CD14-positive monocyte (primary cell): Measurements from ENCODE around the gene PDS5B. TPM values are rescaled to one million over a fixed set of nuclear protein-coding genes. Genes with fewer than 3 reads are reported as not detected.
A peak's percentile ranks its signal among the peaks of the same experiment; 100 is the strongest.

Source experiments
- DNase-seq, 3 donors: peaks; one replicate each; pipeline ENCODE4 v3.0.0-alpha.2; 2011 to 2022
- H2AFZ ChIP-seq: 2 replicates; pipeline ENCODE4 v1.6.0; 2012; ENCODE audit warnings: mild to moderate bottlenecking, low read depth, low read length, inconsistent platforms; ENCODE audit not compliant: insufficient read depth, poor library complexity, severe bottlenecking
- H3K27ac ChIP-seq, 2 donors: 1 replicate in 1 of 2; 2 replicates in 1 of 2; pipeline ENCODE4 v1.5.1; 2012 to 2013; ENCODE audit warnings: low read length in 2 of 2, control low read depth in 1 of 2, inconsistent platforms in 1 of 2, low read depth in 1 of 2, mild to moderate bottlenecking in 1 of 2
- H3K27me3 ChIP-seq, 2 donors: one replicate each; pipeline versions ENCODE4 v1.6.0 to v1.6.1; 2011 to 2013; ENCODE audit warnings: low read length in 2 of 2; ENCODE audit not compliant: control insufficient read depth in 2 of 2, insufficient read depth in 2 of 2
- H3K36me3 ChIP-seq, 2 donors: replicated peaks in 1 of 2; 1 replicate in 1 of 2; 2 replicates in 1 of 2; pipeline versions ENCODE4 v1.5.1 to v1.6.1; 2012 to 2013; ENCODE audit warnings: low read length in 2 of 2, control low read depth in 1 of 2, inconsistent platforms in 1 of 2, mild to moderate bottlenecking in 1 of 2; ENCODE audit not compliant: insufficient read depth in 2 of 2, control insufficient read depth in 1 of 2
- H3K4me1 ChIP-seq, 2 donors: 1 replicate in 1 of 2; 2 replicates in 1 of 2; pipeline versions ENCODE4 v1.5.1 to v1.6.1; 2012 to 2013; ENCODE audit warnings: low read length in 2 of 2, control low read depth in 1 of 2, inconsistent platforms in 1 of 2, mild to moderate bottlenecking in 1 of 2, moderate library complexity in 1 of 2; ENCODE audit not compliant: insufficient read depth in 2 of 2, control insufficient read depth in 1 of 2
- H3K4me2 ChIP-seq: replicated peaks from 2 replicates; pipeline ENCODE3; 2012; ENCODE audit warnings: low read length, moderate library complexity, mild to moderate bottlenecking; ENCODE audit not compliant: poor library complexity, severe bottlenecking; ENCODE audit errors: extremely low read depth
- H3K4me3 ChIP-seq, 3 experiments: fragments of 200-600 bp in 1 of 3; sonication (generic) in 1 of 3; replicated peaks in 1 of 3; 1 replicate in 2 of 3; 2 replicates in 1 of 3; pipeline ENCODE4 v1.5.1; 2011 to 2013; ENCODE audit warnings: low read length in 3 of 3, mild to moderate bottlenecking in 3 of 3, control low read depth in 2 of 3, low read depth in 2 of 3, inconsistent platforms in 1 of 3, moderate library complexity in 1 of 3
- H3K79me2 ChIP-seq: 2 replicates; pipeline ENCODE4 v1.6.0; 2012; ENCODE audit warnings: mild to moderate bottlenecking, control low read depth, inconsistent platforms, low read length, moderate library complexity; ENCODE audit not compliant: insufficient read depth
- H3K9ac ChIP-seq: 2 replicates; pipeline ENCODE4 v1.6.0; 2017; ENCODE audit warnings: low read length, mild to moderate bottlenecking; ENCODE audit not compliant: insufficient read depth, poor library complexity, severe bottlenecking
- H3K9me3 ChIP-seq, 2 donors: replicated peaks in 1 of 2; 1 replicate in 1 of 2; 2 replicates in 1 of 2; pipeline versions ENCODE4 v1.5.1 to v1.6.1; 2012 to 2013; ENCODE audit warnings: low read length in 2 of 2, control low read depth in 1 of 2; ENCODE audit not compliant: control insufficient read depth in 1 of 2, insufficient read depth in 1 of 2
- H4K20me1 ChIP-seq: 2 replicates; pipeline ENCODE4 v1.6.0; 2012; ENCODE audit warnings: mild to moderate bottlenecking, low read length, control low read depth, moderate library complexity; ENCODE audit not compliant: insufficient read depth
- H3K27ac Mint-ChIP-seq, 7 donors: one replicate each; pipeline ENCODE4 v1.8.0; 2020; ENCODE audit warnings: mild to moderate bottlenecking in 7 of 7, mixed read lengths in 7 of 7, moderate library complexity in 6 of 7, inconsistent platforms in 2 of 7
- H3K27me3 Mint-ChIP-seq, 3 donors: one replicate each; pipeline ENCODE4 v1.8.0; 2021 to 2022; ENCODE audit warnings: low read depth in 3 of 3, mild to moderate bottlenecking in 3 of 3, mixed read lengths in 3 of 3, moderate library complexity in 3 of 3, inconsistent platforms in 1 of 3
- H3K36me3 Mint-ChIP-seq, 2 donors: one replicate each; pipeline ENCODE4 v1.8.0; 2020; ENCODE audit warnings: mixed read lengths in 2 of 2, inconsistent platforms in 1 of 2, mild to moderate bottlenecking in 1 of 2
- H3K4me1 Mint-ChIP-seq: one replicate; pipeline ENCODE4 v1.8.0; 2020; ENCODE audit warnings: mild to moderate bottlenecking, mixed read lengths
- H3K4me3 Mint-ChIP-seq, 2 donors: one replicate each; pipeline ENCODE4 v1.8.0; 2020; ENCODE audit warnings: mild to moderate bottlenecking in 2 of 2, mixed read lengths in 2 of 2, moderate library complexity in 1 of 2
- H3K9me3 Mint-ChIP-seq, 7 donors: one replicate each; pipeline ENCODE4 v1.8.0; 2020 to 2022; ENCODE audit warnings: mixed read lengths in 7 of 7, mild to moderate bottlenecking in 6 of 7, moderate library complexity in 6 of 7, inconsistent platforms in 2 of 7
- WGBS: methylation state at CpG from one replicate; pipeline ENCODE4 v1.1.5; 2013; ENCODE audit warnings: missing lambda C conversion rate; ENCODE audit not compliant: insufficient coverage; 5-methylcytosine and 5-hydroxymethylcytosine counted together
- intact Hi-C, 2 donors: fragments of 100-400 bp; cut with micrococcal nuclease; formaldehyde crosslinking; loops; one replicate each; pipeline versions ENCODE4 v1.15.0 to v1.15.1; 2023
- polyA plus RNA-seq, 3 donors: library from polyadenylated mRNA; depleted of rRNA in 1 of 3; unstranded in 2 of 3; stranded (reverse) in 1 of 3; fragments of 300-500 nt in 2 of 3; fragments of >200 nt in 1 of 3; fragmentation: Illumina TruSeq in 2 of 3; gene quantifications; 1 replicate in 2 of 3; 2 replicates in 1 of 3; pipeline ENCODE4 v1.2.3, GENCODE V29; 2012 to 2021
- TF ChIP-seq, protein P1 (sequence below): fragments of 200-600 bp; IDR thresholded peaks from one replicate; pipeline ENCODE4 v1.8.0; 2022; ENCODE audit warnings: antibody characterized with exemption, mild to moderate bottlenecking

The PDS5B gene
- polyA plus RNA-seq, 3 donors: 9.0 to 33.0 (median 21.0) TPM

DNA sequence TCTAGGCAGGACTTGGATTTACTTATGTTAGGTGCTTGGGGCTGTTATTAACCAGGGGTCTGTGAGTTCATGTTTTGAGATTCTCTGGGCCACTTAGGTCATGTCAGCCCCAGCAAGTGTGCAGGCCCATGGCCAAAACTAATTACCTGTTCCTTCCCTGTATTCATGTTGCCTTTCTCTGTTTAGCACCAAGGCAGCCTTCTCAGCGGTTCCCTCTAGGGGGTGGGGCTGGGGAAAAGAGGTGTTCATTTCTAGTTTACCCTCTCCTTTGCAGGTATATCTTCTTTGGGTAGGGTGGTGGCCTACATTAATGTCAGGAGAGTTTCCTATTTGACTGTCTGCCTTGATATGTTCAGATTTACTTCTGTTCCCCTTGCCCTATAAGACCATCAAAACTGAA is 61.7 kb downstream of the PDS5B start:
- no peaks in the 10 kb centered on the region for H3K27me3 Mint-ChIP-seq
- intact Hi-C loops: no loop called here
- H3K27ac Mint-ChIP-seq: peak overlapping the region in 2 of 7 donors; percentile 0 to 9
- Histone ChIP-seq H3K27ac (peak overlapping the region in 1 of 2 donors; percentile 61), H3K9ac (no peak overlapping the region), H3K27me3 (no peaks in the 10 kb centered on the region), H2AFZ (no peak overlapping the region), H4K20me1 (peaks cover 58% of the 10 kb centered on the region), H3K36me3 (peaks cover 2 to 14% of the 10 kb centered on the region in 2 donors), H3K9me3 (no peaks in the 10 kb centered on the region), H3K79me2 (peaks cover 99% of the 10 kb centered on the region), H3K4me3 (no peak overlapping the region), H3K4me2 (no peak overlapping the region), H3K4me1 (peaks cover 4 to 5% of the 10 kb centered on the region in 2 donors)
- H3K9me3 Mint-ChIP-seq: no peaks in the 10 kb centered on the region
- H3K4me1 Mint-ChIP-seq: peaks cover 35% of the 10 kb centered on the region
- H3K36me3 Mint-ChIP-seq: peaks cover 9 to 16% of the 10 kb centered on the region in 2 donors
- no peak for DNase-seq
- no peak overlapping the region for H3K4me3 Mint-ChIP-seq
- WGBS: no CpG with 5 or more reads among the region's 1 CpG
- TF ChIP-seq, protein P1, sequence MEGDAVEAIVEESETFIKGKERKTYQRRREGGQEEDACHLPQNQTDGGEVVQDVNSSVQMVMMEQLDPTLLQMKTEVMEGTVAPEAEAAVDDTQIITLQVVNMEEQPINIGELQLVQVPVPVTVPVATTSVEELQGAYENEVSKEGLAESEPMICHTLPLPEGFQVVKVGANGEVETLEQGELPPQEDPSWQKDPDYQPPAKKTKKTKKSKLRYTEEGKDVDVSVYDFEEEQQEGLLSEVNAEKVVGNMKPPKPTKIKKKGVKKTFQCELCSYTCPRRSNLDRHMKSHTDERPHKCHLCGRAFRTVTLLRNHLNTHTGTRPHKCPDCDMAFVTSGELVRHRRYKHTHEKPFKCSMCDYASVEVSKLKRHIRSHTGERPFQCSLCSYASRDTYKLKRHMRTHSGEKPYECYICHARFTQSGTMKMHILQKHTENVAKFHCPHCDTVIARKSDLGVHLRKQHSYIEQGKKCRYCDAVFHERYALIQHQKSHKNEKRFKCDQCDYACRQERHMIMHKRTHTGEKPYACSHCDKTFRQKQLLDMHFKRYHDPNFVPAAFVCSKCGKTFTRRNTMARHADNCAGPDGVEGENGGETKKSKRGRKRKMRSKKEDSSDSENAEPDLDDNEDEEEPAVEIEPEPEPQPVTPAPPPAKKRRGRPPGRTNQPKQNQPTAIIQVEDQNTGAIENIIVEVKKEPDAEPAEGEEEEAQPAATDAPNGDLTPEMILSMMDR: no peak

DNA sequence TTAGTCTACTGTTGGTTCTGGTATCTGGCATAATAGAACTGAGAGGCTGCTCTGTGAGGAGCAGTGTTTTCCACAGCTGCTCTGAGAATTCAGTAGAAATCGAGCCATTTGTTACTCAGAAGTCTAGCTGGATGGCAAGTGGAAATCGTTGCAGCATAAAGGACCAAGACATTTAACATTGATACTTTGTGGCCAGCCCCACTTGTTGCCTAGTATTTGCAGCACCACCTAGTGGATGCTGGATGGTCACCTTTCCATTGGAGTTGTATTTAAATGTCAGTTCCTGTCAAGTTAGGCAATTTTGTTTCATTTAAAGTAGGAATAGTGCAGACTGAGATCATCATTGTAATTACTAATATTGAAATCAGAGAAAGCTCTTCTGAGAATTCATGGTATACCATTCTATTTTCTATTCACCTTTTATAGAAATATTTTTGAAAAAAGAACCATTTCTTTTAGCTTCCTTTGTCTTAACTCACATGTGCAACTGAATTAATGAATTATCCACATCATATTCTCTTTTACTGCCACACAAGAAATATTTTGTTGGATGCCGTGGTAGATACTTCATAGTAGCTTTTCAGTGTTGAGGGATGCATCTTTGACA is 64.6 kb downstream of the PDS5B start:
- Mint-ChIP-seq H3K36me3 (peaks cover 24 to 40% of the 10 kb centered on the region in 2 donors), H3K4me1 (peaks cover 27% of the 10 kb centered on the region), H3K4me3 (no peak overlapping the region), H3K27ac (no peak overlapping the region), H3K9me3 (peaks cover 0 to 5% (median 3%) of the 10 kb centered on the region in 7 donors), H3K27me3 (no peaks in the 10 kb centered on the region)
- H3K27ac ChIP-seq: peak overlapping the region in 1 of 2 donors; percentile 34
- peaks cover 98% of the 10 kb centered on the region for H3K79me2 ChIP-seq
- DNase-seq: peak; percentile 47 to 63 (median 63)
- WGBS: 6% methylated on average over 2 of the region's 3 CpGs
- TF ChIP-seq, protein P1: peak; percentile 79
- no peak overlapping the region for H3K9ac ChIP-seq
- H3K4me1 ChIP-seq: peaks cover 4 to 5% of the 10 kb centered on the region in 2 donors
- no peaks in the 10 kb centered on the region for H3K27me3 ChIP-seq
- peaks cover 35% of the 10 kb centered on the region for H4K20me1 ChIP-seq
- H3K9me3 ChIP-seq: peaks cover 0 to 3% of the 10 kb centered on the region in 2 donors
- H3K4me3 ChIP-seq: no peak overlapping the region
- intact Hi-C loops: loop anchor here in 1 of 2 donors (10.0 kb wide), 1 partner anchor 66 kb away; the partner anchor contains the start of gene PDS5B
- no peak overlapping the region for H2AFZ ChIP-seq
- peaks cover 2 to 38% of the 10 kb centered on the region in 2 donors for H3K36me3 ChIP-seq
- no peak overlapping the region for H3K4me2 ChIP-seq
